ENCODE data around the gene ABCB8.

DNA sequence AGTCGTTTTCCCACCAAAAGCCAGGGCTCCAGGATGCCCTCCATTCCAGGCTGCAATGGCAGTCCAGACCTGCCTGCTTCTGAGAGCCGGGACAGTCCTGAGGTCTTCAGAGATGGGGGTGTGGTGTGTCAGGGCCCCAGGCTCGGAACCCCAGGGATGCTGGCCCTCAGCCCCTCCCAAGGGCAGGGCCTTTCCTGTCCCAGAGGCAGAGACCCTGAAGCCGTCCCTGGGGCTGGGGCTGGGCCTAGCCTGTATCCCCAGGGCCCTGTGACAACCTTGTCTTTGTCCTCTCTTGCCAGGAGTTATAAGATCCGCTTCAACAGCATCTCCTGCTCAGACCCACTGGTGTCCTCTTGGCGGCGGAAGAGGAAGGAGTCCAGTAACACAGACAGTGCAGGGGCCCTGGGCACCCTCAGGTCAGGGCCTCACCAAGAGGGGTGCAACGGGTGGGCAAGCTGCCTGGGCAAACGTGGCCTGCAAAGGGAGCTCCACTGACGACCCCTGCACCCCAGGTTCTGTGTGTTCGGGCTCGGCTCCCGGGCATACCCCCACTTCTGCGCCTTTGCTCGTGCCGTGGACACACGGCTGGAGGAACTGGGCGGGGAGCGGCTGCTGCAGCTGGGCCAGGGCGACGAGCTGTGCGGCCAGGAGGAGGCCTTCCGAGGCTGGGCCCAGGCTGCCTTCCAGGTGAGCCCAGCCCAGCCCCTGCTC lies 21.5 kb upstream of the ABCB8 start:
- no peak for TF ChIP-seq POLR2A (IDR thresholded peaks at IDR 0.05; ENCODE audit: low read length)
- TF ChIP-seq GATA1 (IDR thresholded peaks at IDR 0.05; ENCODE audit: low read depth, low read length), result no peak
